ENCODE results near the gene MRPS18A. TPM values are rescaled to one million over a fixed set of nuclear protein-coding genes. Genes with fewer than 3 reads are reported as not detected.
A peak's percentile ranks its signal among the peaks of the same experiment; 100 is the strongest.

Gene MRPS18A
- total and polyA plus RNA-seq, 2 of the 13 experiments (the other 11 are each of a cell fraction or from before 2014, with no cell fraction given) = 87.8 to 89.1 TPM

DNA sequence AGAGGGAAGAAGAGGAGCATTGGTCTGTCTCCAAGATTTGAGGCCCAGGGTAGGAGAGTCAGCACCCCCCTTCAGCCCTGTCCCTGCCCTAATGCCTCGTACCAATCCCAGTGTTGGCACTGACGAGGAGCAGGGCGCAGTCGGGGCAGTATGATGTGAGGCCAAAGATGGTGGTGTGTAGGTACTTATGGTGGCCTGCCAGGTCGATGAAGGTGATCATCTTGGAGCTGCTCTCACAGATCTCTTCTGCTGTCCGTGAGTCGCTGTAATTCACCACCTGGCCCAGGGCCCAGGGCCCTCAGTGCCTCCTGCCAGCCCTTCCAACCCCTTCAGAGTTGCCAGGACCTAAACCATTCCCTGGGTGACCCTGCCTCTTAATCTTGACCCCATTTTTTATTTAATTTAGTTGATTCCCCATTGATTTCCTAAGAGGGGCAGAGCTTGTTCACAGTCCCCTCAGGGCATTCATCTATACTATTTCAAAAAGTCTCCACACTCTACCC, 62.8 kb downstream of the MRPS18A start:
- H3K36me3 ChIP-seq (replicated peaks in 1 of 2; ENCODE audit: control insufficient read depth in 1 of 2, insufficient read depth in 2 of 2, low read length in 2 of 2) = peaks cover 44 to 61% of the 10 kb centered on the region in 2 experiments
- DNase-seq (ENCODE audit: low spot score) (no peak), ATAC-seq (no peak), FAIRE-seq (no peak)
- intact Hi-C loops (cut with micrococcal nuclease; ENCODE audit: unreplicated experiment) (loop anchor here (5.0 kb wide), 1 partner anchor 453 kb away; the partner anchor contains the start of gene SRF), in situ Hi-C loops (cut with HindIII; ENCODE audit: extremely low pct_ligation_motif_present, low pct_unique_long_range_greater_than_20kb) (no loop called here)
- BruUV-seq (replicated peaks) = no TSS peak
- no peak overlapping the region for H3K4me3 ChIP-seq (replicated peaks in 1 of 3; ENCODE audit: insufficient read depth in 1 of 3, low read depth in 2 of 3, low read length in 3 of 3)
- no peak overlapping the region for H3K4me2 ChIP-seq (ENCODE audit: low read depth, low read length)
- H3K27ac ChIP-seq (ENCODE audit: extremely low read length, insufficient read depth, low read length) = no peak overlapping the region
- peaks cover 17% of the 10 kb centered on the region for H3K79me2 ChIP-seq (ENCODE audit: insufficient read depth, low read length)
- ChIA-PET CTCF (ENCODE audit: low intra/inter-chr PET ratio, low total read pairs) (no interaction called here), POLR2A (interaction anchor here (0.8 to 2.7 kb wide), 2 partner anchors 11 to 94 kb away, joined by 3 to 10 read pairs; no protein-coding TSS in a partner anchor)
- no peak overlapping the region for H2AFZ ChIP-seq (ENCODE audit: low read length)
- TF ChIP-seq HOXA7 (CRISPR knock-in tag; IDR thresholded peaks at IDR 0.05) (no peak), RBFOX2 (IDR thresholded peaks at IDR 0.05; ENCODE audit: low read depth, low read length) (peak; percentile 34; the same call in 1 of the 2 replicates), NCOA1 (CRISPR knock-in tag; IDR thresholded peaks at IDR 0.05) (no peak)
- TF ChIP-seq, protein P1, sequence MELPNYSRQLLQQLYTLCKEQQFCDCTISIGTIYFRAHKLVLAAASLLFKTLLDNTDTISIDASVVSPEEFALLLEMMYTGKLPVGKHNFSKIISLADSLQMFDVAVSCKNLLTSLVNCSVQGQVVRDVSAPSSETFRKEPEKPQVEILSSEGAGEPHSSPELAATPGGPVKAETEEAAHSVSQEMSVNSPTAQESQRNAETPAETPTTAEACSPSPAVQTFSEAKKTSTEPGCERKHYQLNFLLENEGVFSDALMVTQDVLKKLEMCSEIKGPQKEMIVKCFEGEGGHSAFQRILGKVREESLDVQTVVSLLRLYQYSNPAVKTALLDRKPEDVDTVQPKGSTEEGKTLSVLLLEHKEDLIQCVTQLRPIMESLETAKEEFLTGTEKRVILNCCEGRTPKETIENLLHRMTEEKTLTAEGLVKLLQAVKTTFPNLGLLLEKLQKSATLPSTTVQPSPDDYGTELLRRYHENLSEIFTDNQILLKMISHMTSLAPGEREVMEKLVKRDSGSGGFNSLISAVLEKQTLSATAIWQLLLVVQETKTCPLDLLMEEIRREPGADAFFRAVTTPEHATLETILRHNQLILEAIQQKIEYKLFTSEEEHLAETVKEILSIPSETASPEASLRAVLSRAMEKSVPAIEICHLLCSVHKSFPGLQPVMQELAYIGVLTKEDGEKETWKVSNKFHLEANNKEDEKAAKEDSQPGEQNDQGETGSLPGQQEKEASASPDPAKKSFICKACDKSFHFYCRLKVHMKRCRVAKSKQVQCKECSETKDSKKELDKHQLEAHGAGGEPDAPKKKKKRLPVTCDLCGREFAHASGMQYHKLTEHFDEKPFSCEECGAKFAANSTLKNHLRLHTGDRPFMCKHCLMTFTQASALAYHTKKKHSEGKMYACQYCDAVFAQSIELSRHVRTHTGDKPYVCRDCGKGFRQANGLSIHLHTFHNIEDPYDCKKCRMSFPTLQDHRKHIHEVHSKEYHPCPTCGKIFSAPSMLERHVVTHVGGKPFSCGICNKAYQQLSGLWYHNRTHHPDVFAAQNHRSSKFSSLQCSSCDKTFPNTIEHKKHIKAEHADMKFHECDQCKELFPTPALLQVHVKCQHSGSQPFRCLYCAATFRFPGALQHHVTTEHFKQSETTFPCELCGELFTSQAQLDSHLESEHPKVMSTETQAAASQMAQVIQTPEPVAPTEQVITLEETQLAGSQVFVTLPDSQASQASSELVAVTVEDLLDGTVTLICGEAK (IDR thresholded peaks at IDR 0.05) = no peak
- TF ChIP-seq, protein P1 (CRISPR knock-in tag; IDR thresholded peaks at IDR 0.05) = no peak
- H4K20me1 ChIP-seq (ENCODE audit: insufficient read depth, low read length) = no peaks in the 10 kb centered on the region
- H3K4me1 ChIP-seq (ENCODE audit: insufficient read depth, low read length) = peaks cover 24% of the 10 kb centered on the region
- no peak overlapping the region for H3K9ac ChIP-seq (ENCODE audit: insufficient read depth, low read depth, low read length)
- 95% methylated on average over 7 of the region's 7 CpGs for WGBS (ENCODE audit: low lambda C conversion rate)
- no peaks in the 10 kb centered on the region; a peak in 1 of 5 replicates for H3K27me3 ChIP-seq (ENCODE audit: control insufficient read depth in 1 of 2, insufficient read depth in 2 of 2, low read length in 2 of 2)
- H3K9me3 ChIP-seq (ENCODE audit: low read length) = no peaks in the 10 kb centered on the region

All from HepG2 (cell line).